Thoracic aorta (tissue), 2 donors: ENCODE results near the gene CD1B. TPM values are rescaled to one million over a fixed set of nuclear protein-coding genes. Genes with fewer than 3 reads are reported as not detected.
"Not testable (repeated sequence)": the region's sequence is repeated elsewhere in the genome, so short reads cannot be mapped to it uniquely, and the experiment has no call there.

Experiments used
- ATAC-seq: fragments of 150-250 bp; one replicate; pipeline ENCODE4 v1.8.0; 2017; ENCODE audit warnings: low read depth; ENCODE audit not compliant: insufficient number of reproducible peaks, low FRiP score
- DNase-seq: peaks from one replicate; pipeline ENCODE4 v3.0.0-alpha.2; 2020; ENCODE audit warnings: low spot score
- H3K27ac ChIP-seq, 2 donors: fragments of 200-600 bp; sonication (generic); 1 replicate in 1 of 2; 2 replicates in 1 of 2; pipeline ENCODE4 v1.5.1; 2016; ENCODE audit warnings: mild to moderate bottlenecking in 2 of 2, moderate library complexity in 2 of 2
- H3K27me3 ChIP-seq: fragments of 200-600 bp; sonication (generic); replicated peaks from 2 replicates; pipeline ENCODE4 v1.6.0; 2016; ENCODE audit warnings: mild to moderate bottlenecking; ENCODE audit not compliant: insufficient read depth
- H3K36me3 ChIP-seq: fragments of 200-600 bp; sonication (generic); one replicate; pipeline ENCODE4 v1.5.1; 2016
- H3K4me1 ChIP-seq, 2 donors: fragments of 200-600 bp; sonication (generic); 1 replicate in 1 of 2; 2 replicates in 1 of 2; pipeline versions ENCODE4 v1.5.1 to v1.6.0; 2016; ENCODE audit warnings: low read depth in 2 of 2, mild to moderate bottlenecking in 1 of 2; ENCODE audit not compliant: control insufficient read depth in 1 of 2
- H3K4me3 ChIP-seq: fragments of 200-600 bp; sonication (generic); 2 replicates; pipeline ENCODE4 v1.5.1; 2016; ENCODE audit warnings: mild to moderate bottlenecking
- H3K9me3 ChIP-seq: fragments of 200-600 bp; sonication (generic); 2 replicates; pipeline ENCODE4 v1.5.1; 2016
- CTCF ChIP-seq: fragments of 200-600 bp; sonication (generic); IDR thresholded peaks from one replicate; pipeline ENCODE4 v1.5.1; 2019; ENCODE audit warnings: antibody characterized with exemption
- total RNA-seq, 2 donors: library from RNA; depleted of rRNA; stranded (reverse); fragments of >200 nt; gene quantifications; one replicate each; pipeline versions ENCODE4 v1.1.0 to v1.2.3, GENCODE V29; 2016

CD1B gene
- total RNA-seq, 2 donors from 2014 or later: not detected

DNA sequence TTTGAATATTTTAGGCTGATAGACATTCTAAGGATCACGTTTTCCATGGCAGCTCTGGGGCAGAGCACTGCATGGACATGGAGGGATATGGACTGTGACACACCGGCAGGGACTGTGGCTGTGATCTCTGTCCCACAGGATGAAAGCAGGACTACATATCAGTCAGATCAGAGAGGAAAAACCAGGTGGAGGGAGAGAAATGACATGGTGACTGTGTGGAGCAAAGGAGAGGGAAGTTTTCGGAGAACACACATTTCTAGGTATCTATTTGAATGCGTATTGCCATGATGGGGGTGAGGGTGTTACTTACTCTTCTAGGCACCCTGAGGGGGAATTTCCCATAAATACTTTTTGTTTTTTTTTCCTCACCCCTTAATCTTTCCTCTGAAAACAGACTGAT, 44.8 kb downstream of the CD1B start:
- no peak overlapping the region for H3K4me3 ChIP-seq
- H3K27ac ChIP-seq: no peak overlapping the region
- TF ChIP-seq CTCF: no peak
- H3K9me3 ChIP-seq: no peaks in the 10 kb centered on the region
- no peak for DNase-seq
- H3K36me3 ChIP-seq: no peaks in the 10 kb centered on the region
- H3K27me3 ChIP-seq: no peaks in the 10 kb centered on the region
- no peak for ATAC-seq
- no peaks in the 10 kb centered on the region for H3K4me1 ChIP-seq

- ATAC-seq: no peak
- H3K4me1 ChIP-seq: no peaks in the 10 kb centered on the region
- DNase-seq: peak; percentile 25
Measured at GRCh38 chr1:158285756-158286241, 45.5 kb downstream of the CD1B start.

DNA sequence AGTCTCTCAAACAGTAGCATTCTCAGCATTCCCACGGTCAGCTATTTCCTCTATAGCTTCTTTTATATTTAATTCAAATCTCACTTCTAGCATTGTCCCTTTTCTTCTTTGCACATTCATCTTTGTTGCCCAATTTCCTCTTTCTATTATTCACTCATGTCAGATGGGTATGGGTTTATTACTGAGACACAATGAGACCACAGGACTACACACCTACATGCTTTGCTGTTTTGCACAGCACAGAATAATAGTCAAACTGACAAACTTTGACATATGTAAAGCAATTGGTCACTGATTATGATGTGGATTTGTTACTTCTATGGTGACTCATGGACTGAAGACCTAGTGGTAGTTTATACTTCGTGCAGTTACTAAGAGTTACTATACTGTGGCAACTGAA, 47.4 kb downstream of the CD1B start:
- Histone ChIP-seq H3K27ac (no peak overlapping the region), H3K27me3 (no peaks in the 10 kb centered on the region), H3K4me3 (no peak overlapping the region), H3K4me1 (no peaks in the 10 kb centered on the region), H3K36me3 (no peaks in the 10 kb centered on the region), H3K9me3 (no peaks in the 10 kb centered on the region)
- no peak for TF ChIP-seq CTCF
- no peak for DNase-seq
- no peak for ATAC-seq

More at GRCh38 chr1:158285756-158286241, 45.5 kb downstream of the CD1B start:
- Histone ChIP-seq H3K36me3 (no peaks in the 10 kb centered on the region), H3K27ac (no peak overlapping the region), H3K4me3 (no peak overlapping the region), H3K27me3 (no peaks in the 10 kb centered on the region), H3K9me3 (no peaks in the 10 kb centered on the region)
- TF ChIP-seq CTCF: no peak

DNA sequence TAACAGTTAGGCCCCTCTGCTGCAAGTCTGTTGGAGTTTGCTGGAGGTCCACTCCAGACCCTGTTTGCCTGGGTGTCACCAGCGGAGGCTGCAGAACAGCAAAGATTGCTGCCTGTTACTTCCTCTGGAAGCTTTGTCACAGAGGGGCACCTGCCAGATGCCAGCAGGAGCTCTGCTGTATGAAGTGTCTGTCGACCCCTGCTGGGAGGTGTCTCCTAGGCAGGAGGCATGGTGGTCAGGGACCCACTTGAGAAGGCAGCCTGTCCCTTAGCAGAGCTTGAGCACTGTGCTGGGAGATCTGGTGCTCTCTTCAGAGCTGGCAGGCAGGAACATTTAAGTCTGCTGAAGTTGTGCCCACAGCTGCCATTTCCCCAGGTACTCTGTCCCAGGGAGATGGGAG, 48.9 kb downstream of the CD1B start:
- H3K4me1 ChIP-seq, H3K4me3 ChIP-seq, DNase-seq, H3K27ac ChIP-seq, H3K9me3 ChIP-seq, H3K27me3 ChIP-seq, ATAC-seq, H3K36me3 ChIP-seq: not testable (repeated sequence)

Other genes with a start within 250 kb of the CD1B start
- 1 to 10 TPM; 1.9 to 2.4 TPM for gene CD1D, start 150.6 kb downstream of the CD1B start, total RNA-seq
- gene CD1A, start 77.1 kb downstream of the CD1B start, total RNA-seq: not detected
- not detected for gene CD1C, start 41.6 kb downstream of the CD1B start, total RNA-seq
- gene CD1E, start 22.4 kb upstream of the CD1B start, total RNA-seq: not detected
- not detected for gene OR10T2, start 67.9 kb upstream of the CD1B start, total RNA-seq
- not detected for gene OR10K2, start 94.7 kb upstream of the CD1B start, total RNA-seq
- not detected for gene OR10K1, start 130.3 kb upstream of the CD1B start, total RNA-seq
- not detected for gene OR10R2, start 140.7 kb upstream of the CD1B start, total RNA-seq
- gene OR6Y1, start 222.9 kb upstream of the CD1B start, total RNA-seq: not detected
- not detected for gene OR6P1, start 239.0 kb upstream of the CD1B start, total RNA-seq
- gene OR10X1, start 248.4 kb upstream of the CD1B start, total RNA-seq: not detected